ENCODE results near the gene RAET1G. TPM values are rescaled to one million over a fixed set of nuclear protein-coding genes. Genes with fewer than 3 reads are reported as not detected.

The RAET1G gene
- total and polyA plus RNA-seq, 2 of the 13 experiments (the other 11 are each of a cell fraction or from before 2014, with no cell fraction given), result not detected

DNA sequence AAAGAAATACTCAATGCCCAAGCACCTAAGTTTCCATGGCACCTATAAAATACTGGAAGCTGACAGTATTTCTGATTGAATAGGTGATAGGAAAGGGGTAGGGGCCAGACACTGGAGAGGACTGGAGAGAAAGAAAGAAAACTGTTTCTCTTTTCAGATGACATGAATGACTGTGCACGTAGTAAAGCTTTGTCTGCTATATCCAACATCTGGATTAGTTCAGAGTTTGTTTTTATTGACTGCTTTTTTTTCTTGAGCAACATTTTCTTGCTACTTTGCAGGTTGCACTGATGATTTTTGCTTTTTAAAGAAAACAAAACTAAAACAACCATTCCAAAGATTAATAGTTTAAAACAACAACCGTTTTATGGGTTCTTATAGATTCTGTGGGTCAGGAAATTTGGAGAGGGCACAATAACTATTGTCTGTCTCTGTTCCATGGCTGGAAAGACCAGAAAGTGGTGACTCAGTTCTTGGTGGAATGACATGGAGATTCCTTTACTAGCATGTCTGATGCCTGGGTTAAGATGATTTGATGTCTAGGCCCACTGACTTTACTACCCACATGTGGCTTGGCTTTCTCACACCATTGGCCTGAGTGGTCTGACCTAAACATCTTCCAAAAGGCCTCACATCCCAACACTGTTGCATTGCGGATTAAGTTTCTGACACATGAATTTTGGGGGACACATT, 46.5 kb downstream of the RAET1G start (continued):
- TF ChIP-seq, protein P1, sequence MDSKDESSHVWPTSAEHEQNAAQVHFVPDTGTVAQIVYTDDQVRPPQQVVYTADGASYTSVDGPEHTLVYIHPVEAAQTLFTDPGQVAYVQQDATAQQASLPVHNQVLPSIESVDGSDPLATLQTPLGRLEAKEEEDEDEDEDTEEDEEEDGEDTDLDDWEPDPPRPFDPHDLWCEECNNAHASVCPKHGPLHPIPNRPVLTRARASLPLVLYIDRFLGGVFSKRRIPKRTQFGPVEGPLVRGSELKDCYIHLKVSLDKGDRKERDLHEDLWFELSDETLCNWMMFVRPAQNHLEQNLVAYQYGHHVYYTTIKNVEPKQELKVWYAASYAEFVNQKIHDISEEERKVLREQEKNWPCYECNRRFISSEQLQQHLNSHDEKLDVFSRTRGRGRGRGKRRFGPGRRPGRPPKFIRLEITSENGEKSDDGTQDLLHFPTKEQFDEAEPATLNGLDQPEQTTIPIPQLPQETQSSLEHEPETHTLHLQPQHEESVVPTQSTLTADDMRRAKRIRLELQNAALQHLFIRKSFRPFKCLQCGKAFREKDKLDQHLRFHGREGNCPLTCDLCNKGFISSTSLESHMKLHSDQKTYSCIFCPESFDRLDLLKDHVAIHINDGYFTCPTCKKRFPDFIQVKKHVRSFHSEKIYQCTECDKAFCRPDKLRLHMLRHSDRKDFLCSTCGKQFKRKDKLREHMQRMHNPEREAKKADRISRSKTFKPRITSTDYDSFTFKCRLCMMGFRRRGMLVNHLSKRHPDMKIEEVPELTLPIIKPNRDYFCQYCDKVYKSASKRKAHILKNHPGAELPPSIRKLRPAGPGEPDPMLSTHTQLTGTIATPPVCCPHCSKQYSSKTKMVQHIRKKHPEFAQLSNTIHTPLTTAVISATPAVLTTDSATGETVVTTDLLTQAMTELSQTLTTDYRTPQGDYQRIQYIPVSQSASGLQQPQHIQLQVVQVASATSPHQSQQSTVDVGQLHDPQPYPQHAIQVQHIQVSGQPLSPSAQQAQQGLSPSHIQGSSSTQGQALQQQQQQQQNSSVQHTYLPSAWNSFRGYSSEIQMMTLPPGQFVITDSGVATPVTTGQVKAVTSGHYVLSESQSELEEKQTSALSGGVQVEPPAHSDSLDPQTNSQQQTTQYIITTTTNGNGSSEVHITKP (CRISPR knock-in tag; IDR thresholded peaks at IDR 0.05; ENCODE audit: low read depth), result no peak
- TF ChIP-seq SNRNP70 (IDR thresholded peaks at IDR 0.05; ENCODE audit: low read depth, low read length) (no peak), MTF2 (CRISPR knock-in tag; IDR thresholded peaks at IDR 0.05; ENCODE audit: borderline replicate concordance) (no peak), ZNF788 (CRISPR knock-in tag; IDR thresholded peaks at IDR 0.05; ENCODE audit: borderline replicate concordance) (no peak), KDM2A (CRISPR knock-in tag; IDR thresholded peaks at IDR 0.05; ENCODE audit: borderline replicate concordance, low read depth) (no peak), TRIM24 (CRISPR knock-in tag; IDR thresholded peaks at IDR 0.05) (no peak)

DNA sequence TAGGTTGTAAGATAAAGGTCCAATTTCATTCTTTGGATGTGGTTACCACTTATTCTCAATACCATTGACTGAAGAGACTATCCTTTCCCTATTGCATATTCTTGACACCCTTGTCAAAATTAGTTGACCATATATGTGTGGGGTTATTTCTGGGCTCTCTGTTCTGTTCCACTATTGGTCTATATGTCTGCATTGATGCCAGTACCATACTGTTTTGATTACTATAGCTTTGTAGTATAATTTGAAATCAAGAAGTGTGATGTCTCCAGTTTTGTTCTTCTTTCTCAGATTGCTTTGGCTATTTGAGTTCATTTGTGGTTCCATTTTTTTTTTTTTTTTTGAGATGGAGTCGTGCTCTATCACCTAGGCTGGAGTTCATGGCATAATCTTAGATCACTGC, 50.7 kb downstream of the RAET1G start:
- Histone ChIP-seq H3K9me3 (ENCODE audit: low read length) (no peaks in the 10 kb centered on the region), H3K4me2 (ENCODE audit: low read depth, low read length) (no peak overlapping the region), H3K27ac (ENCODE audit: extremely low read length, insufficient read depth, low read length) (no peak overlapping the region), H2AFZ (ENCODE audit: low read length) (no peak overlapping the region), H3K79me2 (ENCODE audit: insufficient read depth, low read length) (no peaks in the 10 kb centered on the region), H3K4me3 (replicated peaks in 1 of 3; ENCODE audit: insufficient read depth in 1 of 3, low read depth in 2 of 3, low read length in 3 of 3) (no peak overlapping the region), H3K27me3 (ENCODE audit: control insufficient read depth in 1 of 2, insufficient read depth in 2 of 2, low read length in 2 of 2) (peaks cover 1 to 11% of the 10 kb centered on the region in 2 experiments; a peak in 2 of 5 replicates), H3K9ac (ENCODE audit: insufficient read depth, low read depth, low read length) (no peak overlapping the region), H3K4me1 (ENCODE audit: insufficient read depth, low read length) (peaks cover 18% of the 10 kb centered on the region), H3K36me3 (replicated peaks in 1 of 2; ENCODE audit: control insufficient read depth in 1 of 2, insufficient read depth in 2 of 2, low read length in 2 of 2) (no peaks in the 10 kb centered on the region), H4K20me1 (ENCODE audit: insufficient read depth, low read length) (no peaks in the 10 kb centered on the region)
- intact Hi-C loops (cut with micrococcal nuclease; ENCODE audit: unreplicated experiment), result no loop called here
- in situ Hi-C loops (cut with HindIII; ENCODE audit: extremely low pct_ligation_motif_present, low pct_unique_long_range_greater_than_20kb), result no loop called here
- ChIA-PET CTCF (ENCODE audit: low intra/inter-chr PET ratio, low total read pairs) (no interaction called here), POLR2A (no interaction called here)
- 19% methylated on average over 1 of the region's 1 CpG for whole genome bisulfite sequencing (ENCODE audit: low lambda C conversion rate)
- DNase-seq (ENCODE audit: low spot score), result no peak
- FAIRE-seq, result no peak
- BruUV-seq (replicated peaks), result no TSS peak
- no peak for ATAC-seq
- TF ChIP-seq ONECUT2 (CRISPR knock-in tag; IDR thresholded peaks at IDR 0.05) (no peak), ZNF598 (CRISPR knock-in tag; IDR thresholded peaks at IDR 0.05; ENCODE audit: borderline replicate concordance) (no peak), EEA1 (CRISPR knock-in tag; IDR thresholded peaks at IDR 0.05; ENCODE audit: borderline replicate concordance) (no peak), PAF1 (CRISPR knock-in tag; IDR thresholded peaks at IDR 0.05) (no peak), EED (CRISPR knock-in tag; IDR thresholded peaks at IDR 0.05) (no peak)
- TF ChIP-seq, protein P2, sequence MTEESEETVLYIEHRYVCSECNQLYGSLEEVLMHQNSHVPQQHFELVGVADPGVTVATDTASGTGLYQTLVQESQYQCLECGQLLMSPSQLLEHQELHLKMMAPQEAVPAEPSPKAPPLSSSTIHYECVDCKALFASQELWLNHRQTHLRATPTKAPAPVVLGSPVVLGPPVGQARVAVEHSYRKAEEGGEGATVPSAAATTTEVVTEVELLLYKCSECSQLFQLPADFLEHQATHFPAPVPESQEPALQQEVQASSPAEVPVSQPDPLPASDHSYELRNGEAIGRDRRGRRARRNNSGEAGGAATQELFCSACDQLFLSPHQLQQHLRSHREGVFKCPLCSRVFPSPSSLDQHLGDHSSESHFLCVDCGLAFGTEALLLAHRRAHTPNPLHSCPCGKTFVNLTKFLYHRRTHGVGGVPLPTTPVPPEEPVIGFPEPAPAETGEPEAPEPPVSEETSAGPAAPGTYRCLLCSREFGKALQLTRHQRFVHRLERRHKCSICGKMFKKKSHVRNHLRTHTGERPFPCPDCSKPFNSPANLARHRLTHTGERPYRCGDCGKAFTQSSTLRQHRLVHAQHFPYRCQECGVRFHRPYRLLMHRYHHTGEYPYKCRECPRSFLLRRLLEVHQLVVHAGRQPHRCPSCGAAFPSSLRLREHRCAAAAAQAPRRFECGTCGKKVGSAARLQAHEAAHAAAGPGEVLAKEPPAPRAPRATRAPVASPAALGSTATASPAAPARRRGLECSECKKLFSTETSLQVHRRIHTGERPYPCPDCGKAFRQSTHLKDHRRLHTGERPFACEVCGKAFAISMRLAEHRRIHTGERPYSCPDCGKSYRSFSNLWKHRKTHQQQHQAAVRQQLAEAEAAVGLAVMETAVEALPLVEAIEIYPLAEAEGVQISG (CRISPR knock-in tag; IDR thresholded peaks at IDR 0.05), result no peak
- TF ChIP-seq, protein P3, sequence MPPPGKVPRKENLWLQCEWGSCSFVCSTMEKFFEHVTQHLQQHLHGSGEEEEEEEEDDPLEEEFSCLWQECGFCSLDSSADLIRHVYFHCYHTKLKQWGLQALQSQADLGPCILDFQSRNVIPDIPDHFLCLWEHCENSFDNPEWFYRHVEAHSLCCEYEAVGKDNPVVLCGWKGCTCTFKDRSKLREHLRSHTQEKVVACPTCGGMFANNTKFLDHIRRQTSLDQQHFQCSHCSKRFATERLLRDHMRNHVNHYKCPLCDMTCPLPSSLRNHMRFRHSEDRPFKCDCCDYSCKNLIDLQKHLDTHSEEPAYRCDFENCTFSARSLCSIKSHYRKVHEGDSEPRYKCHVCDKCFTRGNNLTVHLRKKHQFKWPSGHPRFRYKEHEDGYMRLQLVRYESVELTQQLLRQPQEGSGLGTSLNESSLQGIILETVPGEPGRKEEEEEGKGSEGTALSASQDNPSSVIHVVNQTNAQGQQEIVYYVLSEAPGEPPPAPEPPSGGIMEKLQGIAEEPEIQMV (CRISPR knock-in tag; IDR thresholded peaks at IDR 0.05; ENCODE audit: low read depth), result no peak
